DMS53 treated with DMSO at 0.1 percent for 48 hours (cell line): ENCODE data around the gene TMPRSS3.
"Not testable (repeated sequence)": the region's sequence is repeated elsewhere in the genome, so short reads cannot be mapped to it uniquely, and the experiment has no call there.

Experiments used
- DNase-seq: peaks from one replicate; lab custom pipeline; 2025; ENCODE audit not compliant: unreplicated experiment; lab: John Stamatoyannopoulos, UW

The TMPRSS3 gene

GRCh38 chr21:42409366-42409765 lies 13.5 kb upstream of the TMPRSS3 start:
- DNase-seq, result no peak

GRCh38 chr21:42408718-42409117 lies 12.9 kb upstream of the TMPRSS3 start:
- not testable (repeated sequence) for DNase-seq

- no peak for DNase-seq
Measured at GRCh38 chr21:42407476-42407875, 11.6 kb upstream of the TMPRSS3 start.

- no peak for DNase-seq
Measured at GRCh38 chr21:42406866-42407265, 11.0 kb upstream of the TMPRSS3 start.

GRCh38 chr21:42406201-42406621 lies 10.4 kb upstream of the TMPRSS3 start:
- DNase-seq, result no peak

- DNase-seq, result no peak
Measured at GRCh38 chr21:42405064-42406013, 9.5 kb upstream of the TMPRSS3 start.

GRCh38 chr21:42404539-42404938 lies 8.7 kb upstream of the TMPRSS3 start:
- no peak for DNase-seq

- no peak for DNase-seq
Measured at GRCh38 chr21:42403611-42404231, 7.9 kb upstream of the TMPRSS3 start, which contains the start of gene UBASH3A. UBASH3A (plus strand) TSS chr21:42403902; CDS start chr21:42403946, 44 bp downstream.

- no peak for DNase-seq
Measured at GRCh38 chr21:42401820-42402251, 6.0 kb upstream of the TMPRSS3 start.

- DNase-seq, result no peak
Measured at GRCh38 chr21:42401154-42401553, 5.3 kb upstream of the TMPRSS3 start.

GRCh38 chr21:42400525-42400924 lies 4.7 kb upstream of the TMPRSS3 start:
- DNase-seq, result no peak

GRCh38 chr21:42398436-42399028 lies 2.7 kb upstream of the TMPRSS3 start:
- DNase-seq, result no peak

GRCh38 chr21:42397746-42398394 lies 2.0 kb upstream of the TMPRSS3 start:
- DNase-seq, result no peak

GRCh38 chr21:42396799-42397745 lies 1.2 kb upstream of the TMPRSS3 start:
- no peak for DNase-seq

- no peak for DNase-seq
Measured at GRCh38 chr21:42395302-42395701, 550 bp downstream of the TMPRSS3 start.

- no peak for DNase-seq
Measured at GRCh38 chr21:42393443-42393950, 2.4 kb downstream of the TMPRSS3 start.

- DNase-seq, result no peak
Measured at GRCh38 chr21:42392731-42393442, 3.0 kb downstream of the TMPRSS3 start.

- no peak for DNase-seq
Measured at GRCh38 chr21:42391297-42391696, 4.6 kb downstream of the TMPRSS3 start.

GRCh38 chr21:42390696-42391095 lies 5.2 kb downstream of the TMPRSS3 start:
- no peak for DNase-seq
